PC-3 (cell line): ENCODE results near the gene FUT1. TPM values are rescaled to one million over a fixed set of nuclear protein-coding genes. Genes with fewer than 3 reads are reported as not detected.

ENCODE experiments used
- ATAC-seq: fragments of 200-7000 bp; cut with Tn5 transposase; 2 replicates; pipeline ENCODE4 v1.9.1; 2020; ENCODE audit warnings: mild to moderate bottlenecking, moderate library complexity
- BruUV-seq: library from RNA; stranded (reverse); fragments of 400-500 nt; replicated peaks from 2 replicates; lab custom pipeline; 2021; lab: Mats Ljungman, UMichigan
- CTCF ChIA-PET: fragments of 300-600 bp; sonication (Branson Sonifier 250); formaldehyde crosslinking; loops from one replicate; lab custom pipeline; 2022; ENCODE audit warnings: antibody characterized with exemption; lab: Charles Lee
- POLR2A ChIA-PET: fragments of 300-600 bp; sonication (Branson Sonifier 250); formaldehyde crosslinking; loops from one replicate; lab custom pipeline; 2022; ENCODE audit warnings: antibody characterized with exemption; ENCODE audit not compliant: unreplicated experiment; lab: Charles Lee
- DNase-seq: peaks from one replicate; pipeline ENCODE4 v3.0.0-alpha.2; 2015
- H2AFZ ChIP-seq: fragments of 300-600 bp; sonication (generic); 2 replicates; pipeline ENCODE4 v1.6.0; 2016; ENCODE audit warnings: antibody characterized with exemption, low read length
- H3F3A ChIP-seq: fragments of 300-600 bp; sonication (generic); one replicate; pipeline ENCODE4 v1.6.0; 2017; ENCODE audit warnings: antibody characterized with exemption, low read length, control low read depth, mild to moderate bottlenecking; ENCODE audit not compliant: unreplicated experiment
- H3K27ac ChIP-seq: fragments of 300-600 bp; sonication (generic); 2 replicates; pipeline ENCODE4 v1.5.1; 2016; ENCODE audit warnings: mild to moderate bottlenecking, low read length
- H3K27me3 ChIP-seq: fragments of 300-600 bp; sonication (generic); 2 replicates; pipeline ENCODE4 v1.6.1; 2016; ENCODE audit warnings: low read length, mixed read lengths
- H3K36me3 ChIP-seq: fragments of 300-600 bp; sonication (generic); 2 replicates; pipeline ENCODE4 v1.6.1; 2016; ENCODE audit warnings: low read depth, mixed run types, low read length, mixed read lengths
- H3K4me1 ChIP-seq: fragments of 300-600 bp; sonication (generic); 2 replicates; pipeline ENCODE4 v1.5.1; 2016; ENCODE audit warnings: low read length; ENCODE audit not compliant: insufficient read depth
- H3K4me2 ChIP-seq: fragments of 300-600 bp; sonication (generic); 2 replicates; pipeline ENCODE4 v1.6.0; 2016; ENCODE audit warnings: low read length
- H3K4me3 ChIP-seq: fragments of 300-600 bp; sonication (generic); 2 replicates; pipeline ENCODE4 v1.5.1; 2016; ENCODE audit warnings: mild to moderate bottlenecking, low read length, mixed read lengths
- H3K79me2 ChIP-seq: fragments of 300-600 bp; sonication (generic); 2 replicates; pipeline ENCODE4 v1.6.1; 2017; ENCODE audit warnings: low read length, mixed read lengths
- H3K9ac ChIP-seq: fragments of 300-600 bp; sonication (generic); 2 replicates; pipeline ENCODE4 v1.6.0; 2016; ENCODE audit warnings: mild to moderate bottlenecking, low read length
- H3K9me2 ChIP-seq: fragments of 300-600 bp; sonication (generic); replicated peaks from 2 replicates; pipeline ENCODE4 v1.6.1; 2016; ENCODE audit warnings: mixed run types, low read length, mixed read lengths
- H3K9me3 ChIP-seq: fragments of 300-600 bp; sonication (generic); 2 replicates; pipeline ENCODE4 v1.6.1; 2016; ENCODE audit warnings: low read length, mixed read lengths
- H4K20me1 ChIP-seq: fragments of 300-600 bp; sonication (generic); 2 replicates; pipeline ENCODE4 v1.6.1; 2016; ENCODE audit warnings: low read length, mixed read lengths
- CTCF ChIP-seq: fragments of 300-600 bp; sonication (generic); conservative IDR thresholded peaks from 2 replicates; pipeline ENCODE4 v1.5.1; 2017; ENCODE audit warnings: antibody characterized with exemption, low read depth, mild to moderate bottlenecking, low read length
- EZH2 ChIP-seq: fragments of 300-600 bp; sonication (generic); IDR thresholded peaks from one replicate; pipeline ENCODE4 v1.6.1; 2017; ENCODE audit warnings: antibody characterized with exemption, mild to moderate bottlenecking, low read length; ENCODE audit not compliant: unreplicated experiment
- EZH2phosphoT487 ChIP-seq: fragments of 300-600 bp; sonication (generic); IDR thresholded peaks from 2 replicates; pipeline ENCODE4 v1.6.1; 2018; ENCODE audit warnings: mild to moderate bottlenecking, antibody characterized with exemption, low read length, borderline replicate concordance
- intact Hi-C: fragments of 100-400 bp; cut with micrococcal nuclease; formaldehyde crosslinking; loops from 2 replicates; pipeline ENCODE4 v1.9.0; 2023
- total RNA-seq: library from RNA; depleted of rRNA; stranded (reverse); fragments of >200 nt; gene quantifications from 2 replicates; pipeline ENCODE4 v1.2.3, GENCODE V29; 2014

FUT1 gene
- total RNA-seq, 1 experiment from 2014 or later = 4.6 TPM

- Histone ChIP-seq H3K4me2 (peak overlapping the region; percentile 80), H3K9me2 (no peaks in the 10 kb centered on the region), H3F3A (no peaks in the 10 kb centered on the region), H3K9me3 (no peaks in the 10 kb centered on the region), H3K27ac (peak overlapping the region; percentile 14), H3K27me3 (no peaks in the 10 kb centered on the region), H3K9ac (peak overlapping the region; percentile 64), H4K20me1 (no peaks in the 10 kb centered on the region), H3K79me2 (no peaks in the 10 kb centered on the region), H3K36me3 (no peaks in the 10 kb centered on the region), H2AFZ (peak overlapping the region; percentile 85), H3K4me1 (no peaks in the 10 kb centered on the region), H3K4me3 (peak overlapping the region; percentile 69)
- ATAC-seq (peak; percentile 95), DNase-seq (peak; percentile 96)
- ChIA-PET POLR2A (interaction anchor here (0.6 kb wide), 1 partner anchor 87 kb away, joined by 4 read pairs; no protein-coding TSS in a partner anchor), CTCF (interaction anchor here (0.6 kb wide), 1 partner anchor 1807 kb away, joined by 4 read pairs; no protein-coding TSS in a partner anchor)
- BruUV-seq = no TSS peak
- TF ChIP-seq EZH2 (no peak), EZH2phosphoT487 (no peak), CTCF (no peak)
- intact Hi-C loops = no loop called here
Observed at GRCh38 chr19:48720613-48721296, 31.7 kb downstream of the FUT1 start.

- ATAC-seq = peak; percentile 3; the same call in 1 of the 2 replicates
- no TSS peak for BruUV-seq
Observed at GRCh38 chr19:48720251-48720612, 32.2 kb downstream of the FUT1 start.

More at GRCh38 chr19:48720251-48720612, 32.2 kb downstream of the FUT1 start:
- Histone ChIP-seq H3K9ac (no peak overlapping the region), H3K79me2 (no peaks in the 10 kb centered on the region), H3K27me3 (no peaks in the 10 kb centered on the region), H3K4me2 (peak overlapping the region; percentile 80), H3K4me3 (peak overlapping the region; percentile 69; the same call in 1 of the 2 replicates), H4K20me1 (no peaks in the 10 kb centered on the region), H2AFZ (peak overlapping the region; percentile 85), H3K27ac (no peak overlapping the region), H3K9me3 (no peaks in the 10 kb centered on the region), H3K36me3 (no peaks in the 10 kb centered on the region), H3K9me2 (no peaks in the 10 kb centered on the region), H3F3A (no peaks in the 10 kb centered on the region), H3K4me1 (no peaks in the 10 kb centered on the region)
- DNase-seq = no peak
- CTCF ChIA-PET = no interaction called here
- intact Hi-C loops = no loop called here
- TF ChIP-seq EZH2 (no peak), EZH2phosphoT487 (no peak), CTCF (no peak)
- POLR2A ChIA-PET = interaction anchor here (0.6 kb wide), 1 partner anchor 86 kb away, joined by 4 read pairs; no protein-coding TSS in a partner anchor
